AG09319 (cell line): ENCODE results near the gene SUFU.

Experiments
- DNase-seq: peaks from one replicate; pipeline ENCODE4 v3.0.0-alpha.2; 2010; ENCODE audit warnings: low read depth; ENCODE audit errors: extremely low read depth
- TF ChIP-seq, protein P1 (sequence below): IDR thresholded peaks from 2 replicates; pipeline ENCODE4 v1.5.1; 2011; ENCODE audit warnings: low read depth, mild to moderate bottlenecking, inconsistent platforms, low read length, moderate library complexity

SUFU gene

GRCh38 chr10:102545997-102546396, 42.2 kb downstream of the SUFU start:
- no peak for DNase-seq
- TF ChIP-seq, protein P1, sequence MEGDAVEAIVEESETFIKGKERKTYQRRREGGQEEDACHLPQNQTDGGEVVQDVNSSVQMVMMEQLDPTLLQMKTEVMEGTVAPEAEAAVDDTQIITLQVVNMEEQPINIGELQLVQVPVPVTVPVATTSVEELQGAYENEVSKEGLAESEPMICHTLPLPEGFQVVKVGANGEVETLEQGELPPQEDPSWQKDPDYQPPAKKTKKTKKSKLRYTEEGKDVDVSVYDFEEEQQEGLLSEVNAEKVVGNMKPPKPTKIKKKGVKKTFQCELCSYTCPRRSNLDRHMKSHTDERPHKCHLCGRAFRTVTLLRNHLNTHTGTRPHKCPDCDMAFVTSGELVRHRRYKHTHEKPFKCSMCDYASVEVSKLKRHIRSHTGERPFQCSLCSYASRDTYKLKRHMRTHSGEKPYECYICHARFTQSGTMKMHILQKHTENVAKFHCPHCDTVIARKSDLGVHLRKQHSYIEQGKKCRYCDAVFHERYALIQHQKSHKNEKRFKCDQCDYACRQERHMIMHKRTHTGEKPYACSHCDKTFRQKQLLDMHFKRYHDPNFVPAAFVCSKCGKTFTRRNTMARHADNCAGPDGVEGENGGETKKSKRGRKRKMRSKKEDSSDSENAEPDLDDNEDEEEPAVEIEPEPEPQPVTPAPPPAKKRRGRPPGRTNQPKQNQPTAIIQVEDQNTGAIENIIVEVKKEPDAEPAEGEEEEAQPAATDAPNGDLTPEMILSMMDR, result no peak

DNA sequence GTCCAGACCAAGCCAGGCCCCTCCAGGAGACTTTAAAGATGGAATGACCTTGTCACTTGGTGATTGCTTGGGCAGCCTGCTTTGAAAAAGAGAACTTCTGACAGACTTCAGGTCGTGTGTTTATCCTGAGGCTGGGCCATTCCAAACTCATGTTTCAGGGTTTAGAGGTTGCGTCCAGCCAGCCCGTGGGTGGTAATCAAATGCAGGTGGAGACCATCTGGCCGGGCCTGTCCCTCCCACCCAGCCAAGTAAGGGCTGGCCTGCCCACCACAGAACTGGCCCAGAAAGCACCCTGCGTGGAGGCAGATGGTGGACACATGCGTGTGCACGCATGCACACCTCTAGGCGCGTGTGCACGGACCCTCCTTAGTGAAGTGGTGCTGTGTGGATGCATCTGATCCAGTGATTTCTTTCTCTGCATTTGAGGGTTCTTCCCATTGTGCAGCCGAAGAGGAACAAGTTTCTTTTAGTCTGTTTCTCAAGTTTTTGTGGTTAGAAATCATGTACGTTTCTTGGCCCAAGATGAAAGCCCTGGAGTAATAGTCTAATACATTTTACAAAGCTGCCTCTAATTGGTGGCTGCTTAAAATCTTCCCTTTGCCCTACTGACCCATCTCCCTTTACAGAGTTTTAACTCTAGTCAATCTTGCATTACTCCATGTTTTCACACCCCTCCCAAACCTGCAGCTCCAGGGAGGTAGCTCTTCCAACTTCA, 43.0 kb downstream of the SUFU start:
- TF ChIP-seq, protein P1, result no peak
- peak; percentile 74 for DNase-seq

- TF ChIP-seq, protein P1, result no peak
- no peak for DNase-seq
Measured at GRCh38 chr10:102549549-102549948, 45.8 kb downstream of the SUFU start.

GRCh38 chr10:102550636-102551210, 47.0 kb downstream of the SUFU start:
- TF ChIP-seq, protein P1, result no peak
- no peak for DNase-seq

DNA sequence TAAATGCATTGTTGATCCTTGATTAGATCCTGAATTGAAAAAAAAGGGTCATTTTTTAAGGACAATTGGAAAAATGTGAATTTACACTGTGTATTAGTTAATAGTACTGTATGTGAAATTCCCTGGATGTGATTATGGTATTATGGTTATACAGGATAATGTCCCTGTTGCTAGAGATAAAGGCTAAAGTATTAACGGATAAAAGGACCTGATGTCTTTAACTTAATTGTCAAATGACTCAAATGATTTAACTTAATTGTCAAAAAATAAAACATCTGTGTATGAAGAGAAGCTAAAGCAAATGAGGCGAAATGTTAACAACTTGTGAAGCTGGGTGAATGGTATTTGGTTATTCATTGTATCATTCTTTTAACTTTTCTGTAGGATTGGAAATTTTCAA, 48.8 kb downstream of the SUFU start:
- no peak for DNase-seq
- TF ChIP-seq, protein P1, result no peak

GRCh38 chr10:102553771-102554170, 50.0 kb downstream of the SUFU start:
- no peak for DNase-seq
- TF ChIP-seq, protein P1, result no peak

DNA sequence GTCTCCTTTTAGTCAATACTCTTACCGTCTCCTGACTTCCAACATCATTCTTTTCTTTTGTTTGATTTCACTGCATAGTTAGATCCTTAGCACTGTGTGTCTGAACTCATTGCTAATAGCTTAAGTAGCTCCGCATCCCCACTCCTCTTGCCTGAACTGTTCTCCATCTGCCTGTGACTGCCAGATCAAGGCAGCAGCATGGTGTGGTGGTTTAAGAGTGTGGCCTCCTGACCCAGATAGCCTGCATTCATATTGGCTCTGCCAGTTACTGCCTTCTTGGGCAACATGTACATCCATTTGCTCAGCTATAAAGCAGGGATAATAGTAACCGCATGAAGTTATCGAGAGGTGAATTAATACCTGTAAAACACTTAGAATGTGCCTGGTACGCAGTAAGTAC, 50.8 kb downstream of the SUFU start:
- TF ChIP-seq, protein P1, result no peak
- DNase-seq, result no peak
